ENCODE data around the gene MRM2. TPM values are rescaled to one million over a fixed set of nuclear protein-coding genes. Genes with fewer than 3 reads are reported as not detected.

MRM2 gene
- total RNA-seq, 1 experiment from 2014 or later = 34.7 TPM

DNA sequence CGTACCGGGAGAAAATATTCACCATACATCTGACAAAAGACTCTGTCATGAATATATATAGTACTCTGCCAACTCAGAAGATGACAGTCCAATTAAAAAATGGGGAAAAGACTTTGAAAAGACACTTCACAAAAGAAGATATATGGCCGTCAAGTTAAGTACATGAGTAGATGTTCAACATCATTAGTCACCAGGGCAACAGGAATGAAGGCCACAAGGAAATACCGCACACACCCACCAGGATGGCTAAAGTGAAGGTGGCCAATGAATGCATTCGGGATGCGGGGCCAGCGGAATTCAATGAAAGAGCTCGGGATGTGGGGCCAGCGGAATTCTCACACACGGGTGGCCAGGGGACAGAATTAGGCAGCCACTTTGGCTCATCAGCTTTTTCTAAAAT is 51.5 kb downstream of the MRM2 start:
- Histone ChIP-seq H3K9me3 (ENCODE audit: control insufficient read depth in 1 of 2, insufficient read depth in 1 of 2, low read depth in 1 of 2, low read length in 2 of 2) (peaks cover 0 to 5% of the 10 kb centered on the region in 2 experiments; a peak in 2 of 4 replicates), H3K36me3 (ENCODE audit: control insufficient read depth in 1 of 2, insufficient read depth in 2 of 2, low read length in 2 of 2) (peaks cover 0 to 15% of the 10 kb centered on the region in 2 experiments), H4K20me1 (ENCODE audit: insufficient read depth) (no peaks in the 10 kb centered on the region), H3K9ac (ENCODE audit: low read length) (no peak overlapping the region), H3K4me2 (ENCODE audit: low read length) (no peak overlapping the region), H3K4me3 (replicated peaks in 1 of 2; ENCODE audit: low read depth in 1 of 2, low read length in 2 of 2) (no peak overlapping the region), H2AFZ (ENCODE audit: low read depth, low read length, poor library complexity, severe bottlenecking) (no peak overlapping the region), H3K9me2 (ENCODE audit: insufficient read depth) (no peaks in the 10 kb centered on the region), H3K4me1 (ENCODE audit: control insufficient read depth in 1 of 2, insufficient read depth in 2 of 2, low read length in 2 of 2) (no peaks in the 10 kb centered on the region), H3K27me3 (ENCODE audit: insufficient read depth, low read length) (no peaks in the 10 kb centered on the region), H3K27ac (ENCODE audit: low read depth, low read length) (no peak overlapping the region), H3K79me2 (ENCODE audit: insufficient read depth, low read length) (peaks cover 13% of the 10 kb centered on the region)
- no peak for ATAC-seq
- CTCF ChIA-PET = no interaction called here
- intact Hi-C loops (cut with micrococcal nuclease) = no loop called here
- no TSS peak for BruUV-seq (replicated peaks)
- DNase-seq (ENCODE audit: low read depth, low spot score) = no peak
- TF ChIP-seq ZNF274 (IDR thresholded peaks at IDR 0.05; ENCODE audit: low read depth, low read length) = no peak
- no peak for TF ChIP-seq POLR2A (IDR thresholded peaks at IDR 0.05; ENCODE audit: borderline replicate concordance, extremely low read depth, insufficient read depth, insufficient read length)
- no peak for TF ChIP-seq SP1 (IDR thresholded peaks at IDR 0.05; ENCODE audit: low read depth)
- no peak for TF ChIP-seq RAD21 (IDR thresholded peaks at IDR 0.05; ENCODE audit: low read depth)
- TF ChIP-seq FOSL1 (IDR thresholded peaks at IDR 0.05; ENCODE audit: low read depth) = no peak
- TF ChIP-seq EZH2 (IDR thresholded peaks at IDR 0.05) = no peak
- TF ChIP-seq CEBPB (IDR thresholded peaks at IDR 0.05; ENCODE audit: low read depth) = no peak
- no peak for TF ChIP-seq SIN3A (IDR thresholded peaks at IDR 0.05; ENCODE audit: low read depth)
- RAD21 ChIA-PET (ENCODE audit: low non-redundant PET in 1 of 2, low total read pairs in 2 of 2, uncharacterized antibody in 2 of 2, unreplicated experiment in 2 of 2) = no interaction called here
- POLR2A ChIA-PET = no interaction called here

DNA sequence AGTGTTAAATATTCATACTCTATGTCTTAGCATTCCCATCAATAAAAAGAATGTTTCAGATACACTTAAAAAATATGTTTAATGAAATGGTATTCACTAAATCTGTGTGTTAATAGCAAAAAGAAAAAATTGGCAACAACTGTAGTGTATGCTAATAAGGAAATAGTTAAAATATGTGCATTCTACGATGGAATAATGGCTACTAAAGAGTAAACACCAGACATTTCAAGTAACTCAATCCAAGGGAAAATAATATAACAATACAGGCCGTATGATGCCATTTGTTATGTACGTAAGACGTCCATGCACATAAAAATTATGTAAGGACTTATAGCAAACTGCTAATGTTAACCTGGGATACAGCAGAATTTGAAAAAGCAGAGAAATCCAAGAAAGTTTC is 55.8 kb downstream of the MRM2 start:
- no TSS peak for BruUV-seq (replicated peaks)
- no peaks in the 10 kb centered on the region for H4K20me1 ChIP-seq (ENCODE audit: insufficient read depth)
- intact Hi-C loops (cut with micrococcal nuclease) = no loop called here
- no peak for DNase-seq (ENCODE audit: low read depth, low spot score)
- peaks cover 8% of the 10 kb centered on the region; the same call in 1 of the 2 replicates for H3K79me2 ChIP-seq (ENCODE audit: insufficient read depth, low read length)
- H3K9ac ChIP-seq (ENCODE audit: low read length) = no peak overlapping the region
- no peak overlapping the region for H3K4me2 ChIP-seq (ENCODE audit: low read length)
- POLR2A ChIA-PET = no interaction called here
- H2AFZ ChIP-seq (ENCODE audit: low read depth, low read length, poor library complexity, severe bottlenecking) = no peak overlapping the region
- ATAC-seq = no peak
- peaks cover 0 to 10% of the 10 kb centered on the region in 2 experiments; a peak in 2 of 4 replicates for H3K36me3 ChIP-seq (ENCODE audit: control insufficient read depth in 1 of 2, insufficient read depth in 2 of 2, low read length in 2 of 2)
- RAD21 ChIA-PET (ENCODE audit: low non-redundant PET in 1 of 2, low total read pairs in 2 of 2, uncharacterized antibody in 2 of 2, unreplicated experiment in 2 of 2) = no interaction called here
- no peaks in the 10 kb centered on the region for H3K27me3 ChIP-seq (ENCODE audit: insufficient read depth, low read length)
- no peak overlapping the region for H3K4me3 ChIP-seq (replicated peaks in 1 of 2; ENCODE audit: low read depth in 1 of 2, low read length in 2 of 2)
- TF ChIP-seq, protein P1, sequence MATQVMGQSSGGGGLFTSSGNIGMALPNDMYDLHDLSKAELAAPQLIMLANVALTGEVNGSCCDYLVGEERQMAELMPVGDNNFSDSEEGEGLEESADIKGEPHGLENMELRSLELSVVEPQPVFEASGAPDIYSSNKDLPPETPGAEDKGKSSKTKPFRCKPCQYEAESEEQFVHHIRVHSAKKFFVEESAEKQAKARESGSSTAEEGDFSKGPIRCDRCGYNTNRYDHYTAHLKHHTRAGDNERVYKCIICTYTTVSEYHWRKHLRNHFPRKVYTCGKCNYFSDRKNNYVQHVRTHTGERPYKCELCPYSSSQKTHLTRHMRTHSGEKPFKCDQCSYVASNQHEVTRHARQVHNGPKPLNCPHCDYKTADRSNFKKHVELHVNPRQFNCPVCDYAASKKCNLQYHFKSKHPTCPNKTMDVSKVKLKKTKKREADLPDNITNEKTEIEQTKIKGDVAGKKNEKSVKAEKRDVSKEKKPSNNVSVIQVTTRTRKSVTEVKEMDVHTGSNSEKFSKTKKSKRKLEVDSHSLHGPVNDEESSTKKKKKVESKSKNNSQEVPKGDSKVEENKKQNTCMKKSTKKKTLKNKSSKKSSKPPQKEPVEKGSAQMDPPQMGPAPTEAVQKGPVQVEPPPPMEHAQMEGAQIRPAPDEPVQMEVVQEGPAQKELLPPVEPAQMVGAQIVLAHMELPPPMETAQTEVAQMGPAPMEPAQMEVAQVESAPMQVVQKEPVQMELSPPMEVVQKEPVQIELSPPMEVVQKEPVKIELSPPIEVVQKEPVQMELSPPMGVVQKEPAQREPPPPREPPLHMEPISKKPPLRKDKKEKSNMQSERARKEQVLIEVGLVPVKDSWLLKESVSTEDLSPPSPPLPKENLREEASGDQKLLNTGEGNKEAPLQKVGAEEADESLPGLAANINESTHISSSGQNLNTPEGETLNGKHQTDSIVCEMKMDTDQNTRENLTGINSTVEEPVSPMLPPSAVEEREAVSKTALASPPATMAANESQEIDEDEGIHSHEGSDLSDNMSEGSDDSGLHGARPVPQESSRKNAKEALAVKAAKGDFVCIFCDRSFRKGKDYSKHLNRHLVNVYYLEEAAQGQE (IDR thresholded peaks at IDR 0.05; ENCODE audit: low read depth) = no peak
- TF ChIP-seq ZNF274 (IDR thresholded peaks at IDR 0.05; ENCODE audit: low read depth, low read length) = no peak
- no peak for TF ChIP-seq SIN3A (IDR thresholded peaks at IDR 0.05; ENCODE audit: low read depth)
- TF ChIP-seq, protein P2, sequence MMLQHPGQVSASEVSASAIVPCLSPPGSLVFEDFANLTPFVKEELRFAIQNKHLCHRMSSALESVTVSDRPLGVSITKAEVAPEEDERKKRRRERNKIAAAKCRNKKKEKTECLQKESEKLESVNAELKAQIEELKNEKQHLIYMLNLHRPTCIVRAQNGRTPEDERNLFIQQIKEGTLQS (IDR thresholded peaks at IDR 0.05) = no peak
- TF ChIP-seq EGR1 (IDR thresholded peaks at IDR 0.05; ENCODE audit: low read depth) = no peak
- no peak for TF ChIP-seq FOSL1 (IDR thresholded peaks at IDR 0.05; ENCODE audit: low read depth)
- no peaks in the 10 kb centered on the region for H3K9me2 ChIP-seq (ENCODE audit: insufficient read depth)
- CTCF ChIA-PET = interaction anchor here (0.9 kb wide), 1 partner anchor 9 kb away, joined by 3 read pairs; no protein-coding TSS in a partner anchor
- H3K9me3 ChIP-seq (ENCODE audit: control insufficient read depth in 1 of 2, insufficient read depth in 1 of 2, low read depth in 1 of 2, low read length in 2 of 2) = no peaks in the 10 kb centered on the region
- H3K27ac ChIP-seq (ENCODE audit: low read depth, low read length) = no peak overlapping the region
- no peaks in the 10 kb centered on the region for H3K4me1 ChIP-seq (ENCODE audit: control insufficient read depth in 1 of 2, insufficient read depth in 2 of 2, low read length in 2 of 2)

All from HCT116 (cell line).